ENCODE results near the gene NLGN1.

Gene NLGN1

GRCh38 chr3:174242311-174243041 is 844.9 kb downstream of the NLGN1 start:
- POLR2A ChIA-PET: no interaction called here
- TF ChIP-seq HDGF (IDR thresholded peaks at IDR 0.05; ENCODE audit: borderline replicate concordance) (no peak), NFRKB (IDR thresholded peaks at IDR 0.05) (no peak), LEF1 (IDR thresholded peaks at IDR 0.05; ENCODE audit: borderline replicate concordance) (no peak)
- CTCF ChIA-PET: no interaction called here
- no peak for DNase-seq (ENCODE audit: extremely low spot score)

GRCh38 chr3:174243171-174243570 is 845.6 kb downstream of the NLGN1 start:
- POLR2A ChIA-PET: no interaction called here
- CTCF ChIA-PET: no interaction called here
- no peak for TF ChIP-seq SP1 (IDR thresholded peaks at IDR 0.05)
- TF ChIP-seq PKNOX1 (IDR thresholded peaks at IDR 0.05): peak; percentile 76
- TF ChIP-seq SUZ12 (IDR thresholded peaks at IDR 0.05): no peak
- TF ChIP-seq HDGF (IDR thresholded peaks at IDR 0.05; ENCODE audit: borderline replicate concordance): no peak
- TF ChIP-seq FOXA1 (IDR thresholded peaks at IDR 0.05): no peak
- DNase-seq (ENCODE audit: extremely low spot score): peak; percentile 57

- TF ChIP-seq FOXM1 (IDR thresholded peaks at IDR 0.05; ENCODE audit: borderline replicate concordance): no peak
- CTCF ChIA-PET: interaction anchor here (0.6 kb wide), 1 partner anchor 280 kb away, joined by 3 read pairs; no protein-coding TSS in a partner anchor
These were observed 850.2 kb downstream of the NLGN1 start for GRCh38 chr3:174247687-174248152.

GRCh38 chr3:174251681-174252080 is 854.1 kb downstream of the NLGN1 start:
- POLR2A ChIA-PET: no interaction called here
- DNase-seq (ENCODE audit: extremely low spot score): no peak
- TF ChIP-seq FOXK2 (IDR thresholded peaks at IDR 0.05) (no peak), LEF1 (IDR thresholded peaks at IDR 0.05; ENCODE audit: borderline replicate concordance) (no peak), PKNOX1 (IDR thresholded peaks at IDR 0.05) (no peak), CTBP1 (IDR thresholded peaks at IDR 0.05; ENCODE audit: borderline replicate concordance) (no peak), HDGF (IDR thresholded peaks at IDR 0.05; ENCODE audit: borderline replicate concordance) (no peak), FOXA1 (IDR thresholded peaks at IDR 0.05) (no peak)
- CTCF ChIA-PET: interaction anchor here (0.6 kb wide), 1 partner anchor 122 kb away, joined by 3 read pairs; no protein-coding TSS in a partner anchor

More at GRCh38 chr3:174247687-174248152, 850.2 kb downstream of the NLGN1 start:
- POLR2A ChIA-PET: no interaction called here
- DNase-seq (ENCODE audit: extremely low spot score): peak; percentile 39

- TF ChIP-seq SUZ12 (IDR thresholded peaks at IDR 0.05): no peak
- TF ChIP-seq HDGF (IDR thresholded peaks at IDR 0.05; ENCODE audit: borderline replicate concordance): no peak
- TF ChIP-seq FOXK2 (IDR thresholded peaks at IDR 0.05): no peak
- TF ChIP-seq ZNF384 (IDR thresholded peaks at IDR 0.05): no peak
- no peak for TF ChIP-seq FOXM1 (IDR thresholded peaks at IDR 0.05; ENCODE audit: borderline replicate concordance)
- TF ChIP-seq NFRKB (IDR thresholded peaks at IDR 0.05): no peak
- no peak for TF ChIP-seq CTBP1 (IDR thresholded peaks at IDR 0.05; ENCODE audit: borderline replicate concordance)
- no peak for TF ChIP-seq ELF4 (IDR thresholded peaks at IDR 0.05)
- TF ChIP-seq L3MBTL2 (conservative IDR thresholded peaks at IDR 0.05): no peak
- TF ChIP-seq ARNT (IDR thresholded peaks at IDR 0.05): no peak
- no peak for TF ChIP-seq FOXA1 (IDR thresholded peaks at IDR 0.05)
- TF ChIP-seq TARDBP (IDR thresholded peaks at IDR 0.05): no peak
- TF ChIP-seq LEF1 (IDR thresholded peaks at IDR 0.05; ENCODE audit: borderline replicate concordance): no peak
- TF ChIP-seq BHLHE40 (IDR thresholded peaks at IDR 0.05; ENCODE audit: borderline replicate concordance): no peak
- no peak for TF ChIP-seq PKNOX1 (IDR thresholded peaks at IDR 0.05)
- TF ChIP-seq SP1 (IDR thresholded peaks at IDR 0.05): no peak
- no peak for DNase-seq (ENCODE audit: extremely low spot score)
- POLR2A ChIA-PET: no interaction called here
- CTCF ChIA-PET: no interaction called here
These were observed 855.8 kb downstream of the NLGN1 start for GRCh38 chr3:174253196-174253823.

GRCh38 chr3:174253940-174254339 is 856.4 kb downstream of the NLGN1 start:
- no peak for TF ChIP-seq CTBP1 (IDR thresholded peaks at IDR 0.05; ENCODE audit: borderline replicate concordance)
- TF ChIP-seq FOXK2 (IDR thresholded peaks at IDR 0.05): no peak
- no peak for TF ChIP-seq SP1 (IDR thresholded peaks at IDR 0.05)
- no peak for TF ChIP-seq ARNT (IDR thresholded peaks at IDR 0.05)
- TF ChIP-seq L3MBTL2 (conservative IDR thresholded peaks at IDR 0.05): no peak
- no peak for TF ChIP-seq FOXM1 (IDR thresholded peaks at IDR 0.05; ENCODE audit: borderline replicate concordance)
- no peak for TF ChIP-seq SUZ12 (IDR thresholded peaks at IDR 0.05)
- no peak for TF ChIP-seq ZNF384 (IDR thresholded peaks at IDR 0.05)
- TF ChIP-seq BHLHE40 (IDR thresholded peaks at IDR 0.05; ENCODE audit: borderline replicate concordance): no peak
- CTCF ChIA-PET: interaction anchor here (0.6 kb wide), 1 partner anchor 72 kb away, joined by 3 read pairs; no protein-coding TSS in a partner anchor
- no peak for DNase-seq (ENCODE audit: extremely low spot score)
- POLR2A ChIA-PET: no interaction called here

- ChIA-PET POLR2A (no interaction called here), CTCF (no interaction called here)
- TF ChIP-seq FOXK2 (IDR thresholded peaks at IDR 0.05) (no peak), SUZ12 (IDR thresholded peaks at IDR 0.05) (no peak), NFRKB (IDR thresholded peaks at IDR 0.05) (no peak), ELF4 (IDR thresholded peaks at IDR 0.05) (no peak), LEF1 (IDR thresholded peaks at IDR 0.05; ENCODE audit: borderline replicate concordance) (no peak), SP1 (IDR thresholded peaks at IDR 0.05) (no peak)
- no peak for DNase-seq (ENCODE audit: extremely low spot score)
These were observed 857.9 kb downstream of the NLGN1 start for GRCh38 chr3:174255454-174255853.
